Activated T-cell treated with anti-CD3 and anti-CD28 coated beads for 24 hours (primary cell): Measurements from ENCODE around the gene KCNG2.

ENCODE experiments used
- DNase-seq: peaks from one replicate; pipeline ENCODE4 v3.0.0-alpha.2; 2020; ENCODE audit warnings: low read depth

KCNG2 gene

GRCh38 chr18:79800371-79801180, 2.8 kb downstream of the KCNG2 start:
- no peak for DNase-seq

GRCh38 chr18:79801217-79801616, 3.5 kb downstream of the KCNG2 start:
- no peak for DNase-seq

GRCh38 chr18:79801641-79802040, 3.9 kb downstream of the KCNG2 start:
- DNase-seq, result no peak

- no peak for DNase-seq
These were observed 4.6 kb downstream of the KCNG2 start for GRCh38 chr18:79802298-79802697.

GRCh38 chr18:79803611-79804051, 5.9 kb downstream of the KCNG2 start:
- no peak for DNase-seq

- DNase-seq, result no peak
These were observed 6.5 kb downstream of the KCNG2 start for GRCh38 chr18:79804130-79804787.

- no peak for DNase-seq
These were observed 7.6 kb downstream of the KCNG2 start for GRCh38 chr18:79805211-79805887.

GRCh38 chr18:79805926-79806487, 8.3 kb downstream of the KCNG2 start:
- DNase-seq, result no peak

- no peak for DNase-seq
These were observed 9.5 kb downstream of the KCNG2 start for GRCh38 chr18:79806976-79807841.

GRCh38 chr18:79809482-79810192, 11.9 kb downstream of the KCNG2 start:
- no peak for DNase-seq

GRCh38 chr18:79812052-79812451, 14.3 kb downstream of the KCNG2 start:
- DNase-seq, result no peak

GRCh38 chr18:79814373-79814772, 16.6 kb downstream of the KCNG2 start:
- DNase-seq, result no peak

- no peak for DNase-seq
These were observed 17.9 kb downstream of the KCNG2 start for GRCh38 chr18:79815657-79816056.

- no peak for DNase-seq
These were observed 18.4 kb downstream of the KCNG2 start for GRCh38 chr18:79816092-79816491.

GRCh38 chr18:79816981-79817606, 19.4 kb downstream of the KCNG2 start:
- DNase-seq, result no peak

- no peak for DNase-seq
These were observed 19.9 kb downstream of the KCNG2 start for GRCh38 chr18:79817607-79817998.

GRCh38 chr18:79818036-79818435, 20.3 kb downstream of the KCNG2 start:
- DNase-seq, result no peak

GRCh38 chr18:79818631-79819030, 20.9 kb downstream of the KCNG2 start:
- DNase-seq, result no peak

GRCh38 chr18:79819064-79819967, 21.6 kb downstream of the KCNG2 start:
- no peak for DNase-seq

- DNase-seq, result no peak
These were observed 22.2 kb downstream of the KCNG2 start for GRCh38 chr18:79819968-79820351.
